HUES6 (cell line): ENCODE data around the gene DNAJC1.
"Not testable (repeated sequence)": the region's sequence is repeated elsewhere in the genome, so short reads cannot be mapped to it uniquely, and the experiment has no call there.

Experiments
- H3K27ac ChIP-seq: 2 replicates; pipeline ENCODE4 v1.7.0; 2013; ENCODE audit warnings: low read depth, mild to moderate bottlenecking, low read length, inconsistent platforms
- H3K27me3 ChIP-seq: 2 replicates; pipeline ENCODE4 v1.6.1; 2013; ENCODE audit warnings: low read length; ENCODE audit not compliant: control insufficient read depth, insufficient read depth
- H3K36me3 ChIP-seq: 2 replicates; pipeline ENCODE4 v1.6.1; 2013; ENCODE audit warnings: low read length; ENCODE audit not compliant: control insufficient read depth, insufficient read depth
- H3K4me1 ChIP-seq: 2 replicates; pipeline ENCODE4 v1.6.1; 2013; ENCODE audit warnings: low read length; ENCODE audit not compliant: control insufficient read depth, insufficient read depth
- H3K4me3 ChIP-seq: 2 replicates; pipeline ENCODE4 v1.5.1; 2013; ENCODE audit warnings: low read depth, low read length
- H3K9ac ChIP-seq: one replicate; pipeline ENCODE4 v1.6.1; 2013; ENCODE audit warnings: mild to moderate bottlenecking, low read length
- H3K9me3 ChIP-seq: 2 replicates; pipeline ENCODE4 v1.6.1; 2013; ENCODE audit warnings: low read depth, low read length; ENCODE audit not compliant: control insufficient read depth, insufficient read depth

Gene DNAJC1

GRCh38 chr10:21726601-21727225, 276.8 kb downstream of the DNAJC1 start:
- no peak overlapping the region for H3K9ac ChIP-seq

GRCh38 chr10:21724687-21725367, 278.7 kb downstream of the DNAJC1 start:
- peaks cover 32% of the 10 kb centered on the region for H3K4me1 ChIP-seq
- no peak overlapping the region for H3K4me3 ChIP-seq
- H3K9me3 ChIP-seq, result no peaks in the 10 kb centered on the region
- H3K27ac ChIP-seq, result no peak overlapping the region; the same call in 1 of the 2 replicates
- H3K27me3 ChIP-seq, result no peaks in the 10 kb centered on the region
- H3K36me3 ChIP-seq, result peaks cover 11% of the 10 kb centered on the region; the same call in 1 of the 2 replicates
- H3K9ac ChIP-seq, result no peak overlapping the region

More at GRCh38 chr10:21726601-21727225, 276.8 kb downstream of the DNAJC1 start:
- Histone ChIP-seq H3K36me3 (peaks cover 15% of the 10 kb centered on the region; the same call in 1 of the 2 replicates), H3K27ac (no peak overlapping the region; the same call in 1 of the 2 replicates), H3K9me3 (no peaks in the 10 kb centered on the region), H3K4me3 (no peak overlapping the region), H3K4me1 (peaks cover 27% of the 10 kb centered on the region), H3K27me3 (no peaks in the 10 kb centered on the region)

GRCh38 chr10:21724020-21724589, 279.4 kb downstream of the DNAJC1 start:
- Histone ChIP-seq H3K9ac (no peak overlapping the region), H3K4me1 (peaks cover 37% of the 10 kb centered on the region), H3K27ac (no peak overlapping the region)

GRCh38 chr10:21722209-21722608, 281.3 kb downstream of the DNAJC1 start:
- Histone ChIP-seq H3K9ac (no peak overlapping the region), H3K4me1 (peaks cover 32% of the 10 kb centered on the region), H3K27ac (no peak overlapping the region), H3K4me3 (no peak overlapping the region), H3K9me3 (no peaks in the 10 kb centered on the region), H3K36me3 (0 out of 2 replicates have a peak, but pooled peaks cover 2% of the 10 kb centered on the region), H3K27me3 (no peaks in the 10 kb centered on the region)

More at GRCh38 chr10:21724020-21724589, 279.4 kb downstream of the DNAJC1 start:
- H3K9me3 ChIP-seq, result no peaks in the 10 kb centered on the region
- no peak overlapping the region for H3K4me3 ChIP-seq
- peaks cover 11% of the 10 kb centered on the region; the same call in 1 of the 2 replicates for H3K36me3 ChIP-seq
- H3K27me3 ChIP-seq, result no peaks in the 10 kb centered on the region

GRCh38 chr10:21721000-21721665, 282.4 kb downstream of the DNAJC1 start:
- peaks cover 21% of the 10 kb centered on the region for H3K4me1 ChIP-seq
- no peaks in the 10 kb centered on the region for H3K27me3 ChIP-seq
- no peaks in the 10 kb centered on the region for H3K9me3 ChIP-seq
- H3K27ac ChIP-seq, result no peak overlapping the region
- no peak overlapping the region for H3K9ac ChIP-seq
- H3K36me3 ChIP-seq, result no peaks in the 10 kb centered on the region
- no peak overlapping the region for H3K4me3 ChIP-seq

GRCh38 chr10:21720090-21720489, 283.4 kb downstream of the DNAJC1 start:
- Histone ChIP-seq H3K9ac (no peak overlapping the region), H3K27ac (peak overlapping the region; percentile 41), H3K4me1 (peaks cover 27% of the 10 kb centered on the region), H3K36me3 (peaks cover 8% of the 10 kb centered on the region), H3K9me3 (no peaks in the 10 kb centered on the region), H3K27me3 (no peaks in the 10 kb centered on the region), H3K4me3 (no peak overlapping the region)

- Histone ChIP-seq H3K27ac (peak overlapping the region; percentile 41), H3K36me3 (peaks cover 13% of the 10 kb centered on the region), H3K4me3 (no peak overlapping the region), H3K9me3 (no peaks in the 10 kb centered on the region), H3K9ac (no peak overlapping the region), H3K27me3 (no peaks in the 10 kb centered on the region), H3K4me1 (peaks cover 21% of the 10 kb centered on the region)
Measured at GRCh38 chr10:21719502-21719901, 284.0 kb downstream of the DNAJC1 start.

GRCh38 chr10:21717437-21718054, 286.0 kb downstream of the DNAJC1 start:
- H3K9me3 ChIP-seq, H3K27ac ChIP-seq, H3K9ac ChIP-seq, H3K4me3 ChIP-seq, H3K27me3 ChIP-seq: not testable (repeated sequence)
- peaks cover 20% of the 10 kb centered on the region for H3K4me1 ChIP-seq
- peaks cover 23% of the 10 kb centered on the region for H3K36me3 ChIP-seq

- peaks cover 25% of the 10 kb centered on the region for H3K36me3 ChIP-seq
- H3K9ac ChIP-seq, result no peak overlapping the region
- no peaks in the 10 kb centered on the region for H3K27me3 ChIP-seq
- no peak overlapping the region for H3K27ac ChIP-seq
- no peaks in the 10 kb centered on the region for H3K9me3 ChIP-seq
- H3K4me1 ChIP-seq, result peaks cover 20% of the 10 kb centered on the region
- no peak overlapping the region for H3K4me3 ChIP-seq
Measured at GRCh38 chr10:21715531-21716195, 287.9 kb downstream of the DNAJC1 start.

GRCh38 chr10:21712975-21713374, 290.6 kb downstream of the DNAJC1 start:
- Histone ChIP-seq H3K27ac (no peak overlapping the region; the same call in 1 of the 2 replicates), H3K27me3 (no peaks in the 10 kb centered on the region), H3K4me1 (peaks cover 8% of the 10 kb centered on the region; the same call in 1 of the 2 replicates)

More at GRCh38 chr10:21712975-21713374, 290.6 kb downstream of the DNAJC1 start:
- no peak overlapping the region for H3K4me3 ChIP-seq
- H3K9ac ChIP-seq, result no peak overlapping the region
- peaks cover 25% of the 10 kb centered on the region for H3K36me3 ChIP-seq
- no peaks in the 10 kb centered on the region for H3K9me3 ChIP-seq
